ENCODE data around the gene PEDS1.
"Not testable (repeated sequence)": the region's sequence is repeated elsewhere in the genome, so short reads cannot be mapped to it uniquely, and the experiment has no call there.

PEDS1 gene

DNA sequence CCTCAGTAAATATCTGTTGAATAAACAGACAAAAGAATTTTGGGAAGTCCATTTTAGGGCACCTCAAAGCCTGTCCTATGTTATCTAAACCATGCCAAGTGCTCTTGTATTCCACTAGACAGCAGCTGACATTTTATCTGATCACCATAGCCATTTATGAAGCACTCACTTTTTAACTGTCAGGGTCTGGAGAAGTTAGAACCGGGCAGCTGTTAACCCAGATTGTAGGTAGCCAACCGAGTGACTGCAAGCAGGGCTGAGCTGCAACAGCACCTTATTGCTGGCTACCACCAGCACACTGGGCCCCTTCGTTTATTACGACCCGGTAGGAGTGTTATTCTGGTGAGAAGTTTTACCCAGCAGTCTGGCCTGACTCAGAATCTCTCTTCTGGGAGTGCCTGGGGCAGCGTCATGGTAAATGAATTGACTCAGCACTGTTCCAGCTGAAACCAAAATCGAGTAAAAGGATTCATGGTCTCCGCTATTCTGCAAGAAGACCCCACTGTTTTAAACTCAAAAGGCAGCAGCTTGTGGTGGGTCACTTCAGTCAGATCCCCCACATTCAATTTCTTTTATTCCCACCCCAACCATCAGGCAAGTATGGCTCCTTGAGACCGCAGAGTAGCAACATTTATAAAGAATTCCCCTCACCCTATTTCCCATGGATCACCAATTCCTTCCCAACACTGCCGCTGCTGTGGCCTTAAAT lies 42.2 kb downstream of the PEDS1 start:
- DNase-seq, result no peak

GRCh38 chr20:50110141-50111047 lies 43.1 kb downstream of the PEDS1 start:
- peak; percentile 21 for DNase-seq

DNA sequence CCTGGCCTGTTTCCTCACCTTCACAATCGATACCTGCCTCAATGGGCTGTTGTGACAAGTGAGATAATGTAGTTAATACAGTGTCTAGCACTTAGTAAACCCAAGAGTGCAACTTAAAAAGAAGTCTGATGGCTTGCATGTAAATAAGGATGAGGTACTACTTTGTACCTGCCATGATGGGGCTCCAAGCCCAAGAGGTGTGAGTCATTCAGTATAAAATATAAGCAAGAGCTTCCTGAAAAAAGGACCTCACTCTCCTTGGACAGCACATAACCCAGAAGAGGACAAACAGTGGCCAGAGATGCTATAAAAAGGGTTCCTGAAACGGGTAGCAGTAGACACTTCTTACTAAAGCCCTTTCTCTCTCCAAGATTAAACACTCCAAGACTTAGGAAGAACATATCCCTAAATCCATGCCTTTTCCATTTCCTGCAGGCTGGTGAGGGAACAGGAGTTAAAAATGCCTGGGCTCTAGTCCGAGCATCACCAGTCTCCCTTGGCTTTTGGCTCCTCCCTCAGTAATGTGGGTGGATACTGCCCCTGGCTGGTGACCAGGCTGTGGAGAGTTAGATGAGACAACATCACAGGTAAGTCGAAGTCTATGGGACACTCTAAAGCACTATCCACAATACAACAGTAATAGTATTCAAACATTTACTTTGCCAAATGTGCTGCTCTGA lies 44.8 kb downstream of the PEDS1 start:
- no peak for DNase-seq

DNA sequence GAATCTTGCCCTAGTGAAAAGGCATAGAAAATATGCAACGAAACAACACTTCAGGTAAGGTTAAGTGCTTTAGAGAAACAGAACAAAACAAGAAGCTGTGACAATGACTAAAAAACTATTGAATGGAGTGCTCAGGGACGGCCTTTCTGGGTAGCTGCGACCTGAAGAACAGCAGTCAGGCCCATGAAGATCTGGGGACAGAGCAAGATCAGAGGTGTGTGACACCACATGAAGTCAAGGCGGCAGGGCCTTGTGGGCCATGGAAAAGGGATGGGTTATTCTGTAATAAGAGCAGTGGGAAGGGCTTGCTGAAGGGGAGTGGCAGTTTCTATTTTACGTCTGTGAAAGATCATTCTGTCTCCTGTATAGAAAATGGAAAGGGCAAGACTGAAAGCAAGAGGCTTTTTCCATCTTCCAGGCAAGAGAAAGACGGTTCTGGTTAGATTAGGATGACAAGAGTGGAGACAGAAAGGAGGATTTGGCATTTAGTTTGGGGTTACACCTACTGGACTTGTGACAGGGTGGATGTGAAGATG lies 45.7 kb downstream of the PEDS1 start:
- no peak for DNase-seq

DNA sequence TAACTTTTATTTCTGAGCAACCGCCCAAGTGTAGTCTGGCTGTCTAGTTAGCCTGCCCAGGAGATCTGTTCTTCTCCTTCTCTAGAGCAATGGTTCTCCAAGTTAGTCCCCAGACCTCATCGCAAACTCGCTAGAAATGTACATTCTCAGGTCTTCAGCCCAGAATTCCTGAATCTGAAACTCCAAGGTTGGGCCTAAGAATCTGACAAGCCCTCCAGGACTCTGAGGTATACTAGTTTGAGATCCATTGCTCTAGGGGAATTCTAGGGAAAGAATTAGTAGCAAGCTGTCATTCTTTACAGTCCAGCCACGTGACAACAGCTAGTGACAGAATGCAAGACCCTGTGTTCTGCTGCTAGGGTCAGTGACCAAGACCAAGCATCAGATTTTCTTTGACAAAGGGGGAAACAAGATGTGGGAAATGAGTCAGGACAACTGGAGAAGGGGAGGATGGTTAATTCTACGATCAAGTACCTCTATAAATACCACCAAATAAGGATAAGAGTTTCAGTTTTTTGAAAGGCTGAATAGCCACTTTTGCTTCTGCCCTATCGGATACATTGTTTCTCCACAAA lies 46.4 kb downstream of the PEDS1 start:
- no peak for DNase-seq

DNA sequence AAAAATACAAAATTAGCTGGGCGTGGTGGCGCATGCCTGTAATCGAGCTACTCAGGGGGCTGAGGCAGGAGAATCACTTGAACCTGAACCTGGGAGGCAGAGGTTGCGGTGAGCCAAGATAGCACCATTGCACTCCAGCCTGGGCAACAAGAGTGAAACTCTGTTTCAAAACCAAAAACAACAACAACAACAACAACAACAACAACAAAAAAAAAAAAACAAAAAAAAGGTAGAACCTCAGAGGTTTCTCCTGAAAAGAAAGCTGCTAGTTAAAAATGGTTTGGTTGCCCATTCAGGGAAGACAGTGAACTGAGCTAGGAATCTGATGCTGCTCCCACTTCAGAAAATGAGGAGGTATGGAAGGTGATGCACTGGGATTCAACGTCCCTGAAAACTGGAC lies 46.9 kb downstream of the PEDS1 start:
- DNase-seq, result not testable (repeated sequence)

All from NCI-H82 (cell line).